ENCODE measurements around the gene NAV3. TPM values are rescaled to one million over a fixed set of nuclear protein-coding genes. Genes with fewer than 3 reads are reported as not detected.

Gene NAV3
- total and polyA plus RNA-seq, 9 of the 15 experiments (the other 6 are each of a cell fraction or from before 2014, with no cell fraction given) = 0.04 TPM; not detected in 8

GRCh38 chr12:77940011-77940423 is 109.3 kb downstream of the NAV3 start:
- no peak overlapping the region for H3K9ac ChIP-seq (ENCODE audit: insufficient read depth in 1 of 2, low read depth in 2 of 2, low read length in 2 of 2)

More at GRCh38 chr12:77940011-77940423, 109.3 kb downstream of the NAV3 start:
- TF ChIP-seq SP1 (CRISPR knock-in tag; IDR thresholded peaks at IDR 0.05) = no peak
- no peak for TF ChIP-seq KAT2B (IDR thresholded peaks at IDR 0.05; ENCODE audit: low read depth, low read length)
- no peak for TF ChIP-seq DEAF1 (CRISPR knock-in tag; IDR thresholded peaks at IDR 0.05)
- TF ChIP-seq TAF9B (IDR thresholded peaks at IDR 0.05; ENCODE audit: partially characterized antibody) = no peak
- TF ChIP-seq ZNF785 (CRISPR knock-in tag; IDR thresholded peaks at IDR 0.05) = no peak
- no peak for TF ChIP-seq KDM4B (IDR thresholded peaks at IDR 0.05; ENCODE audit: borderline replicate concordance in 2 of 2, low read depth in 1 of 2)
- no peak for TF ChIP-seq STAG1 (CRISPR knock-in tag; IDR thresholded peaks at IDR 0.05; ENCODE audit: borderline replicate concordance)
- TF ChIP-seq HDAC6 (IDR thresholded peaks at IDR 0.05; ENCODE audit: low read depth, low read length) = no peak
- no peak for TF ChIP-seq XRCC5 (IDR thresholded peaks at IDR 0.05; ENCODE audit: low read depth, low read length)
- no peak for TF ChIP-seq ZNF217 (CRISPR knock-in tag; IDR thresholded peaks at IDR 0.05)
- no peak for TF ChIP-seq HSF4 (CRISPR knock-in tag; IDR thresholded peaks at IDR 0.05; ENCODE audit: borderline replicate concordance)
- TF ChIP-seq SUPT5H (IDR thresholded peaks at IDR 0.05) = no peak
- TF ChIP-seq PREB (CRISPR knock-in tag; IDR thresholded peaks at IDR 0.05) = no peak
- no peak for TF ChIP-seq ZNF124 (CRISPR knock-in tag; IDR thresholded peaks at IDR 0.05)
- H3K4me2 ChIP-seq (ENCODE audit: insufficient read depth, low read length) = no peak overlapping the region
- H3K79me2 ChIP-seq (ENCODE audit: control insufficient read depth, insufficient read depth, low read length) = no peaks in the 10 kb centered on the region
- intact Hi-C loops (cut with micrococcal nuclease) = no loop called here
- H3K4me3 ChIP-seq = no peak overlapping the region
- no peak overlapping the region for H2AFZ ChIP-seq (ENCODE audit: low read depth, low read length)
- FAIRE-seq (no peak), ATAC-seq (no peak), DNase-seq (ENCODE audit: extremely low read depth in 1 of 4, low spot score in 3 of 4) (no peak)
- H3K4me1 ChIP-seq (replicated peaks in 1 of 2; ENCODE audit: control insufficient read depth in 2 of 2, insufficient read depth in 2 of 2, low read length in 2 of 2) = no peaks in the 10 kb centered on the region
- no peaks in the 10 kb centered on the region for H3K36me3 ChIP-seq (ENCODE audit: control insufficient read depth, insufficient read depth, low read length)
- H3K27me3 ChIP-seq (ENCODE audit: control insufficient read depth in 2 of 2, insufficient read depth in 2 of 2, low read length in 2 of 2) = no peaks in the 10 kb centered on the region
- H3K27ac ChIP-seq (ENCODE audit: extremely low read depth, low read depth, low read length) = no peak overlapping the region
- no peaks in the 10 kb centered on the region for H3K9me1 ChIP-seq (ENCODE audit: control insufficient read depth, insufficient read depth, low read length)
- BruUV-seq (replicated peaks) = no TSS peak
- POLR2A ChIA-PET = interaction anchor here (0.6 kb wide), 1 partner anchor 46 kb away, joined by 3 read pairs; no protein-coding TSS in a partner anchor
- WGBS (ENCODE audit: insufficient coverage, low coverage, missing lambda C conversion rate) = 0% methylated on average over 1 of the region's 1 CpG
- H3K9me3 ChIP-seq (replicated peaks; ENCODE audit: control insufficient read depth, insufficient read depth, low read depth, low read length) = no peaks in the 10 kb centered on the region
- no peaks in the 10 kb centered on the region for H4K20me1 ChIP-seq (replicated peaks; ENCODE audit: control insufficient read depth, insufficient read depth, low read length)
- CTCF ChIA-PET (ENCODE audit: low intra/inter-chr PET ratio) = no interaction called here
- in situ Hi-C loops (cut with MboI) = no loop called here
